Measurements from ENCODE around the gene TMEM62. TPM values are rescaled to one million over a fixed set of nuclear protein-coding genes. Genes with fewer than 3 reads are reported as not detected.

The TMEM62 gene
- 12.2 TPM for total RNA-seq
- long read RNA-seq, partial matches to known transcripts: 0 of 6 reads
- long read RNA-seq, other reads (novel, unspliced or antisense): 3 of 6 reads

DNA sequence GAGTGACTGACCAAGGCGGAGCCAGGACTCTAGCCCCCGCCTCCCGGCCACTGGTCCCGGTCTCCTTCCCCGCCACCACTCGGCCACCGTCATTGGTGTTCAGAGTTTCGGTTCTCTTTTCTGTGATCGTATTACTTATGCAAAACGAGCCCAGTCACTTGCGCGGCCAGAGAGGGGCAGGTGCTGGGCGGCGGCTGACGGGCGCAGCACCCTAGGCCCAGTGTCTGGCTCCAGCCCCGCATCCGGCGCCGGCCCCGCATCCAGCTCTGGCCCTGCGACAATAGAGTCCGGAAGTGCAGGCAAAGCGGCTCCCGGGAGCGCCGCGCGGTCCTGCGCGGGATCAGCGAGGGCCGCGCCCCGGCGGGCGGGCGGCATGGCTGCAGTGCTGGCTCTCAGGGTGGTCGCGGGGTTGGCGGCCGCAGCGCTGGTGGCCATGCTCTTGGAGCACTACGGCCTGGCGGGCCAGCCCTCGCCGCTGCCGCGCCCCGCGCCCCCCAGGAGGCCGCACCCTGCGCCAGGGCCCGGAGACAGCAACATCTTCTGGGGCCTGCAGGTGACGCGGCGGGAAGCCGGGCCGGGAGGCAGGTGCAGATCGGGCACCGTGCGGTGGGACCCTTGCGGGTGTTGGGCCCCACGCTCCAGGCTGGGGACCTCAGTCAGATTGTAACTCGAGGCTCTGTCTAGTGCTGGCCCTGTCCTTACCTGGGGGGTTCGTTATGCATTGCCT lies at the start of gene TMEM62:
TMEM62 (plus strand) TSS at position 157 of the 727 bp plus-strand sequence; CDS start at position 374, 217 bp downstream.
- peaks cover 29% of the 10 kb centered on the region for H3K36me3 ChIP-seq
- H3K4me1 ChIP-seq: peaks cover 28% of the 10 kb centered on the region
- DNase-seq: peak; percentile 85
- intact Hi-C loops (cut with micrococcal nuclease): no loop called here
- no peaks in the 10 kb centered on the region for H3K27me3 ChIP-seq (ENCODE audit: low read depth)
- TF ChIP-seq, protein P1, sequence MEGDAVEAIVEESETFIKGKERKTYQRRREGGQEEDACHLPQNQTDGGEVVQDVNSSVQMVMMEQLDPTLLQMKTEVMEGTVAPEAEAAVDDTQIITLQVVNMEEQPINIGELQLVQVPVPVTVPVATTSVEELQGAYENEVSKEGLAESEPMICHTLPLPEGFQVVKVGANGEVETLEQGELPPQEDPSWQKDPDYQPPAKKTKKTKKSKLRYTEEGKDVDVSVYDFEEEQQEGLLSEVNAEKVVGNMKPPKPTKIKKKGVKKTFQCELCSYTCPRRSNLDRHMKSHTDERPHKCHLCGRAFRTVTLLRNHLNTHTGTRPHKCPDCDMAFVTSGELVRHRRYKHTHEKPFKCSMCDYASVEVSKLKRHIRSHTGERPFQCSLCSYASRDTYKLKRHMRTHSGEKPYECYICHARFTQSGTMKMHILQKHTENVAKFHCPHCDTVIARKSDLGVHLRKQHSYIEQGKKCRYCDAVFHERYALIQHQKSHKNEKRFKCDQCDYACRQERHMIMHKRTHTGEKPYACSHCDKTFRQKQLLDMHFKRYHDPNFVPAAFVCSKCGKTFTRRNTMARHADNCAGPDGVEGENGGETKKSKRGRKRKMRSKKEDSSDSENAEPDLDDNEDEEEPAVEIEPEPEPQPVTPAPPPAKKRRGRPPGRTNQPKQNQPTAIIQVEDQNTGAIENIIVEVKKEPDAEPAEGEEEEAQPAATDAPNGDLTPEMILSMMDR (IDR thresholded peaks at IDR 0.05; ENCODE audit: borderline replicate concordance): no peak
- peak within 1 kb of the TSS; percentile 93 for H3K27ac ChIP-seq (replicated peaks)
- peaks cover 1% of the 10 kb centered on the region for H3K9me3 ChIP-seq (replicated peaks)
- peak within 1 kb of the TSS; percentile 97 for H3K4me3 ChIP-seq

DNA sequence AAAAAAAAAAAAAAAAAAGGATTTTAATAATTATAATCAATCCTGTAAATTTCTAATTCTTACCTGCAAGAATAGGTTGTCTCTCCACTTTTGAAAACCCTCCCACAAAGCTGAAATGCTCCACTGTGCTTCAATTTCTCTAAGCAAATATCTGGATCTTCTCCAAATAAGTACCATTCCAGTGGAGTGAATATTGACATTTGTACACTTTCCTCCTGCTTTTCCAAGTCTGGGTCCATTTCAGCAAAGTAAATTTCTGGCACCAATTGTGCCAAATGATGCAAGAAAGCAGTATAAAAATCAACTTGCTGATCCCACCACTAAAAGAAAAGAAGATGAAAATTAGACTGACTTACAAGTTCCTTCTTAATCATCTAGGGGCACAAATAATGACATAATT lies 47.5 kb upstream of the TMEM62 start:
- no peak for DNase-seq
- TF ChIP-seq, protein P1 (IDR thresholded peaks at IDR 0.05; ENCODE audit: borderline replicate concordance): no peak
- intact Hi-C loops (cut with micrococcal nuclease): no loop called here
- H3K27ac ChIP-seq (replicated peaks): no peak overlapping the region
- H3K4me3 ChIP-seq: no peak overlapping the region
- H3K36me3 ChIP-seq: peaks cover 49% of the 10 kb centered on the region
- H3K9me3 ChIP-seq (replicated peaks): no peaks in the 10 kb centered on the region
- no peaks in the 10 kb centered on the region for H3K27me3 ChIP-seq (ENCODE audit: low read depth)
- H3K4me1 ChIP-seq: peaks cover 22% of the 10 kb centered on the region

DNA sequence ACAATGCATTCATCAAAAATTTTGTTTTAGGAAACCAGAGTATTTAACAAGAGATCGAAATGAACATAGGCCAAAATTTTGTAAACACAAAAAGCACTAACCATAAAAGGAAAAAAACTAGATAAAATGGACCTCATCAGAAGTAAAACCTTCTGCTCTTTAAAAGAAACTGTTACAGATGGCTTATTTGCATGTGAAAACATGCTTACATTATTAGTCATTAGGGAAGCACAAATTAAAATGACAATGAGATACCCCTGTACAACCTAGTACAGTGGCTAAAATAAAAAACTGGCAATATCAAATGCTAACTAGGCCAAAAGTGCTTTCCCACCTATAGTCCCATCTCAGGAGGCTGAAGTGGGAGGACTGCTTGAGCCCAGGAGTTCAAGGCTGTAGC lies 46.8 kb upstream of the TMEM62 start:
- DNase-seq: no peak
- Histone ChIP-seq H3K36me3 (peaks cover 42% of the 10 kb centered on the region), H3K4me1 (peaks cover 22% of the 10 kb centered on the region), H3K4me3 (no peak overlapping the region), H3K27me3 (ENCODE audit: low read depth) (no peaks in the 10 kb centered on the region), H3K9me3 (replicated peaks) (no peaks in the 10 kb centered on the region), H3K27ac (replicated peaks) (no peak overlapping the region)
- intact Hi-C loops (cut with micrococcal nuclease): no loop called here
- TF ChIP-seq, protein P1 (IDR thresholded peaks at IDR 0.05; ENCODE audit: borderline replicate concordance): no peak

DNA sequence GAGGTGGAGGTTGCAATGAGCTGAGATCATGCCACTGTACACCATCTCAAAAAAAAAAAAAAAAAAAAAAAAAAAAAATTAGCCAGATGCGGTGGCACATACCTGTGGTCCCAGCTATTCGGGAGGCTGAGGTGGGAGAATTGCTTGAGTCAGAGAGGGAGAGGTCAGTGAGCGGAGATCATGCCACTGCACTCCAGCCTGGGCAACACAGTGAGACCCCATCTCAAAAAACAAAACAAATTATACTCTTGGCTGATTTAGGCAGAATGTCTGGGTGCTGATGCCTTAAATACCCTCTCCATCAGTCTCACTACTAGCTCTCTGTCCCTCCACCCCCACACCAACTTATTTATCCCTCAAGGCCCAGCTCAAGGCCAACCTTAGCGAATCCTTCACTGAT lies 41.5 kb upstream of the TMEM62 start:
- Histone ChIP-seq H3K27ac (replicated peaks) (no peak overlapping the region), H3K27me3 (ENCODE audit: low read depth) (no peaks in the 10 kb centered on the region), H3K4me1 (peaks cover 34% of the 10 kb centered on the region), H3K36me3 (peaks cover 5% of the 10 kb centered on the region), H3K9me3 (replicated peaks) (no peaks in the 10 kb centered on the region), H3K4me3 (no peak overlapping the region)
- intact Hi-C loops (cut with micrococcal nuclease): no loop called here
- DNase-seq: no peak
- TF ChIP-seq, protein P1 (IDR thresholded peaks at IDR 0.05; ENCODE audit: borderline replicate concordance): no peak

DNA sequence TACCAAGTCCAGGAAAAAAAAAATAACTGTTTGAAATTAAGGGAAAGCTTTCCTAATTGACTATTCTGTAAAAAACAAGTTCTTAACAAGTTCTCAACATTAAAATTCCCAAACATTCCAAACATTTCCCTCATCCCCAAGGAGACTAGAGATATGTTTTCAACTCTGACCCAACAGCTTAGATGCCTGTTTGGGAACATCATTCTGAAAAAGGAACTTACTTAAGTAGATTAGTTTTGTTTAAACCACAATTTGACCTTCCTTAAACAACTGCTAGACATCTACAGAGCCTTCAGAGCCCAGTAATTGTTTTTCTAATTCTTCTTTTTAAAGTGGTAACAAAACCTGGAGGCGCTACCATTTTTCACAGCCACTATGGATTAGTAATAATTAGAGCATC lies 40.4 kb upstream of the TMEM62 start:
- no peaks in the 10 kb centered on the region for H3K9me3 ChIP-seq (replicated peaks)
- TF ChIP-seq, protein P1 (IDR thresholded peaks at IDR 0.05; ENCODE audit: borderline replicate concordance): no peak
- intact Hi-C loops (cut with micrococcal nuclease): no loop called here
- H3K27me3 ChIP-seq (ENCODE audit: low read depth): no peaks in the 10 kb centered on the region
- no peak overlapping the region for H3K4me3 ChIP-seq
- no peak for DNase-seq
- H3K27ac ChIP-seq (replicated peaks): peak overlapping the region; percentile 34
- peaks cover 38% of the 10 kb centered on the region for H3K4me1 ChIP-seq
- peaks cover 12% of the 10 kb centered on the region for H3K36me3 ChIP-seq

All from left ventricle myocardium inferior (tissue), 1 donor.